GM21825 (cell line): ENCODE data around the gene HDAC11.

Experiments used
- ATAC-seq: cut with Tn5 transposase; IDR thresholded peaks from one replicate; pipeline ENCODE4 v1.9.1; 2021; ENCODE audit warnings: mild to moderate bottlenecking, moderate library complexity; ENCODE audit not compliant: unreplicated experiment

Gene HDAC11

GRCh38 chr3:13522236-13522635 is 42.1 kb downstream of the HDAC11 start:
- ATAC-seq, result no peak

GRCh38 chr3:13524979-13525669 is 45.0 kb downstream of the HDAC11 start:
- ATAC-seq, result no peak

GRCh38 chr3:13525827-13526625 is 45.9 kb downstream of the HDAC11 start:
- ATAC-seq, result no peak

GRCh38 chr3:13526626-13526949 is 46.5 kb downstream of the HDAC11 start:
- no peak for ATAC-seq

GRCh38 chr3:13528217-13528867 is 48.2 kb downstream of the HDAC11 start:
- ATAC-seq, result no peak

GRCh38 chr3:13529196-13530112 is 49.3 kb downstream of the HDAC11 start:
- ATAC-seq, result no peak

- no peak for ATAC-seq
These were observed 50.3 kb downstream of the HDAC11 start for GRCh38 chr3:13530241-13531009.

GRCh38 chr3:13532085-13532484 is 52.0 kb downstream of the HDAC11 start:
- no peak for ATAC-seq

- no peak for ATAC-seq
These were observed 52.5 kb downstream of the HDAC11 start for GRCh38 chr3:13532631-13533030.

GRCh38 chr3:13533885-13534301 is 53.8 kb downstream of the HDAC11 start:
- no peak for ATAC-seq

- ATAC-seq, result no peak
These were observed 55.4 kb downstream of the HDAC11 start for GRCh38 chr3:13535526-13535875.

GRCh38 chr3:13535905-13536304 is 55.8 kb downstream of the HDAC11 start:
- no peak for ATAC-seq

- ATAC-seq, result no peak
These were observed 56.3 kb downstream of the HDAC11 start for GRCh38 chr3:13536432-13536831.

- ATAC-seq, result no peak
These were observed 56.7 kb downstream of the HDAC11 start for GRCh38 chr3:13536832-13537231.

GRCh38 chr3:13537244-13537908 is 57.3 kb downstream of the HDAC11 start:
- ATAC-seq, result no peak

- no peak for ATAC-seq
These were observed 57.8 kb downstream of the HDAC11 start for GRCh38 chr3:13537909-13538296.

- no peak for ATAC-seq
These were observed 58.6 kb downstream of the HDAC11 start for GRCh38 chr3:13538520-13539291.

- no peak for ATAC-seq
These were observed 59.2 kb downstream of the HDAC11 start for GRCh38 chr3:13539292-13539638.

GRCh38 chr3:13539671-13540070 is 59.6 kb downstream of the HDAC11 start:
- ATAC-seq, result no peak
